GM19023 (cell line): ENCODE results near the gene CCDC63.
"Not testable (repeated sequence)": the region's sequence is repeated elsewhere in the genome, so short reads cannot be mapped to it uniquely, and the experiment has no call there.

Experiments used
- ATAC-seq: cut with Tn5 transposase; IDR thresholded peaks from one replicate; pipeline ENCODE4 v1.9.1; 2021; ENCODE audit warnings: mild to moderate bottlenecking, moderate library complexity; ENCODE audit not compliant: unreplicated experiment

The CCDC63 gene

DNA sequence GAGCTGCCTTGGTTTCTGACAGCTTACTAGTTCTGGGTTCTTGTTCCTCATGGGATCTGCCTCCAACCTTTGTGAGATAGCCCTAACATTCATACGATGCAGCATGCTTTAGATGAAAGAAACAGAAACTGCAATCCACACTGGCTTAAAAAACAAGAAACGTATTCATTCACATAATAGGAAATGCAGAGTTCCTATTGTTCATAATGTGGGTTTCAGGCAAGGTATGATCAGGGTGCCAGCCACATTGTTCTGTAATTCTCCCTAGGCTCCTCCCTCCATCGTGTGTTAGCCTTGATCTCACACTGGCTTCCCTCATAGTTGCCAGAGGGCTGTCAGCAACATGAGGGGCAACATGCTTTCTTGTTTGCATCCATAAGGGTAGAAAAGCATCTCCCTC is 2.7 kb upstream of the CCDC63 start:
- no peak for ATAC-seq

DNA sequence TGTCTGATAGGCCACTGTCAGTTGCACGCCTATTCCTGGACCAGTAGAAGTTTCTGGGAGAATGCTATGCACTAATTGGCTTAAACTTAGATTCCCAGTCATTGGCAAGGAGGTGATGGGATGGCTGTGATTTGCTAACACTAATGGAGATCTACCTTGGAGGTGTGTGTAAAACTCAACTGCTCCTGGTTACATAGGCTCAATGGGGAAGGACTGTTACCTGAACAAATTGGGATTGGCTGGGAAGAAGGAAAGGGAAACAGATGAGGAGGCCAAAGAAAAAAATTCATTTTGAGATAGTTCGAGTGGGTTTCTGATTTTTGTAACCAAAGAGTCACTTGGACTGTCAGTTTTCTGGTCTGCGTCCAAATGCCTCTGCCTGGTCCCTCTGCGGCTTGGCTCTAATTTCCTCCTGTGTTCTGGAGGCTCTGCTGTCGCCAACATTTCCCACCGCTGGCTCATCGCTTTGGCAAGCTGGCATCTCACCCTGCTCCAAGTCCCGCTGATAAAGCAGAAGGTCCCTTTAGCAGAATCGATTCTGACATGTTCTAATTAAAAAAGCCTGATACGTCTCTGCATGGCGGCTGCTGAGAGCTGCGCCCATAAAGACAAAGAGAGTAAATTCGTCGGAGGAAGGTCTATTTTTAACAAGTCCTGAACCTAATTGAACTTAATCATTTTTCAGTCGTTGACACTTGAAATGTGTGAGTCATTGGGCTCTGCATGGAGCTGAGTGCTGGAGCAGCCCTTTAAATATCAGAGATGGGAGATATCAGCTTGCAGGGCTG is 2.0 kb upstream of the CCDC63 start:
- no peak for ATAC-seq

DNA sequence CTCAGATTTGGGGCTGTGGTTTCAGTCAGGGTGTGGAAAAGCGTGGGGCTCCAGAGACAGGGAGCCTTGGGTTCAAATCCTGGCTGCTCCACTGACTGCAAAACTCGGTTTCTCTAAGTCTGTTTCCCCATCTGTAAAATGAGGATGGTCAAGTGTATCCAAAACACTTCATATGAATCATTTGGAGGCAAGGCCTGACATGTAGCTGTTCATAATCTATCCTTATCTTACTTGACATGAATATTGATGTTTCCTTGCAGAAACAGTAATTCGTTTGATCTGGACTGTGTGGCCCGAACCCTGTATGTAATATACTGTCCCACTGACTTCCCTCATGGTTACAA is 1.5 kb upstream of the CCDC63 start:
- no peak for ATAC-seq

DNA sequence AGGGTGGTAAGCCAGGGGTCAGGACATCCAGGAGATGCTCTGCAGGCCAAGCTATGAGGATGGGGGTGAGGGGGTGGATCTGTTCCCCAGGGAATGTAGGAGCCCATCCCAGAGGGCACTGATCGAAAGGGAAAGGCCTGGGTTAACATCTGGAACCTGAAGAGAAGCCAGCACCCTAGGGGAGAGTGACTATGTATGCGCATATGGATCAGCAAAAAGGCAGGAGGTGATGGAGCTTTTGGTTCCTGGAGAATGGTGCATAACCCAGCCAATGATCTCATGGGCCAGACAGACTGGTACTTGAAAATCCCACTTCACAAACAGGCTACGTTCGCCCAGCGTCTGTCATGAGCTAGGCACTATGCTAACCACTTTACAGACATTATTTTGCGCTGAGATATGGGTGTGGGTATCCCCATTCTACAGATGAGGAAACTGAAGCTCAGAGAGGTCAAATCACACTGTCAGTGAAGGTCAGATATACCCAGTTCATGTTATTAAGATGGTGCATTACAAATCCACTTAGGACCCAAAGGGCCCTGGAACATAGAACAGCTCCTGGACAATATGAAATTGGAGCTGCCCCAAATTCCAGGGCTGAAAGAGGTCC is 1.6 kb downstream of the CCDC63 start:
- no peak for ATAC-seq

DNA sequence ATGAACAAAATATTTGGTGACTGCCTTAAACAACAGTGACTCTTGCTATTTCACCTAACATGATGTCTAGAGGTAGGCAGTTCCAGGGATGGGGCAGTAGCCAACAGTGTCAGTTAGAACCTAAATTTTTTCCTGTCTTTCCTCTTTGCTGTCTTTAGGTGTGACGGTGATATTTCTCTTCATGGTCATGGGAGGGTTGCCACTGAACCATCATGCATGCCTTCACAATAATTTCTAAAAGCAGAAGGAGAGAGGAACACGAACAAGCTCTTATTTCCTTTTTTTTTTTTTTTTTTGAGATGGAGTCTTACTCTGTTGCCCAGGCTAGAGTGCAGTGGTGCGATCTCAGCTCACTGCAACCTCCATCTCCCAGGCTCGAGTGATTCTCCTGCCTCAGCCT is 2.4 kb downstream of the CCDC63 start:
- ATAC-seq, result no peak

DNA sequence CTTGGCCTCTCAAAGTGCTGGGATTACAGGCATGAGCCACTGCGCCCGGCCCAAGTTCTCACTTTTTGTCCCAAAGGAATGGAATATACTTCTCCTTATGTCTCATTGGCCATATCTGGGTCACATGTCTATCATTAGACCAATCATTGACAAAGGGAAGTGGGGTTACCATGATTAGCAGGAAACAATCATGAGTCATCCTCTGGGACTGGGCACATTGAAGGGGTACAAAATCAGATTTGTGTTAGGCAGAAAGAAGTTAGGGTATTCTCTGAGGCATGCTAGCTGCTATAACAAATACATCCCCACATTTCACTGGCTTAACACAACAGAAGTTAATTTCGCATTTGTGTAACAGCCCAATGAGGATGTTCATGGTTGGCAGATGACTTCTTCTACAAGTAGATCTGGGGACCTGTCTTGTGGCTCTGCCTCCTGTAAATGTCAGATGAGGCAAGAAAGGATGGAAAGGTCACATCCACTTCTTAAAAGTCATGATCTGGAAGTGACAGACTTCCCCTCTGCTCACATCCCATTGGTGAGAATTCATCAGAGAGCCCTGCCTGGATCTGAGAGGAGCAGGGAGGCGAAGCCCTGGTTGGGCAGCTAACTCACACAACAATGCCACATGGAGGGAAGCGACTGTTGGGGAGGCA is 3.1 kb downstream of the CCDC63 start:
- ATAC-seq, result no peak

DNA sequence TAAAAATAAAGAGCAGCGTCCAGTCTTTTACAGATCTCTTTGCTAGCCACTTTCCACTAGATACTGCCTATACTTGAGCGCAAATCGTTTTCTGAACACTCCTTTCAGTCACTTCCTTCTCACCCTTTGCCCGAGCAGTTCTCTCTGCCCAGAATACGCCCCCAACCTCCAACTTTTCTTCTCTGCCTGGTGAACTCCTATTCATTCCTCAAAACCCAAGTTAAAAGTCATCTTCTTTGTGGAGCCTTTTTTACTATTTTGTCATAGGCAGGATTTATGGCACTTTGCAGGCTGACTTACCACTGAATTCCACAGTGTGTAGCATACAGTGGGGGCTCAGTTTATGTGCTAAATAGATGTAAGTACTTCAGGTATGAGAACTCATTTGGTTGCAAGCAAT is 4.0 kb downstream of the CCDC63 start:
- no peak for ATAC-seq

DNA sequence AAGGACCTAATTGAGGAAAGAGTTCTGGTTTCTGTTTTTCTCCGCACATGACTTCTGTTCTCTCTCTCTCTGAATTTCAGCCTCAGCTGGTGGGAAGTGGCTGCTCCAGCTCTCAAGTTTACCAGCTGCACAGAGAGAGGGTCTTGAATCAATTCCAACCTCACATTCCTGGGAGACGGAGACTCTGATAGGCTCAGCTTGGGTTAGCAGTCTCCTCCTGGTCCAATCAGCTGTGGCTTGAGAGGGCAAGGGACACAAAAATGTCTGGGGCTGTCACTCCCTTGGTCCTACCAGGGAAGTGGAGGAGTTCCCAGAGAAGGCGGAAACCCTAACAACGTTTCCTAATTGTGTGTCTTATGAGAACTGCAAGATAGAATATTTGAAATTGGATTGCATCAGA is 7.0 kb downstream of the CCDC63 start:
- ATAC-seq, result no peak

DNA sequence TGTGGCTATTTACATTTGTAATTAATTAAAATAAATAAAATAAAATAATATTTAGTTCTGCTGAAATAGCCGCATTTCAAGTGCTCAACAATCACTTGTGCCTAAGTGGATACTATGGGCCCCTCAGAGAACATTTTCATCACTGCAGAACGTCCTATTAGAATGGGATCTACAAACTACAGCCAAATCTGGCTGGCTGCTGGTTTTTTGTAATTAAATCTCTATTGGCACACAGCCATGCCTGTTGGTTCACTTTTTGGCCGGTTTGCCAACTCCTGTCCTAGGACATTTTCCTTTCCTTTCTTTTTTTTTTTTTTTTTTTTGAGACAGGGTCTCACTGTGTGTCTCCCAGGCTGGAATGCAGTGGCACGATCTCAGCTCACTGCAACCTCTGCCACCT is 9.8 kb downstream of the CCDC63 start:
- ATAC-seq, result no peak

DNA sequence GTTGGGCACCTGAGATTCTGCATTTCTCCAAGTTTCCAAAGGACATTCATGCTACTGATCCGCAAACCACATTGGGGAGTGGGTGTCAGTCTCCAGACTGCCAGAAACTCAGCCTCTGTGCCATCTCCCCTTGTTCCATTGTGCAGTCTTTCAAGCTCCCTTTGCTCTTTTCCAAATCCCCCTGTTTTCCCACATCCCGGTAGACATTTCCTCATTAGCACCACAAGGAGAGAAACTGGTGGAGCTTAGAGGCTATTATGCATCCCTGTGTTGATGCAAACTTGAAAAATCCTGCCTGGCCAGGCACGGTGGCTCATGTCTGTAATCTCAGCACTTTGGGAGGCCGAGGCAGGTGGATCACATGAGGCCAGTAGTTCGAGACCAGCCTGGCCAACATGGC is 10.7 kb downstream of the CCDC63 start:
- ATAC-seq, result no peak

DNA sequence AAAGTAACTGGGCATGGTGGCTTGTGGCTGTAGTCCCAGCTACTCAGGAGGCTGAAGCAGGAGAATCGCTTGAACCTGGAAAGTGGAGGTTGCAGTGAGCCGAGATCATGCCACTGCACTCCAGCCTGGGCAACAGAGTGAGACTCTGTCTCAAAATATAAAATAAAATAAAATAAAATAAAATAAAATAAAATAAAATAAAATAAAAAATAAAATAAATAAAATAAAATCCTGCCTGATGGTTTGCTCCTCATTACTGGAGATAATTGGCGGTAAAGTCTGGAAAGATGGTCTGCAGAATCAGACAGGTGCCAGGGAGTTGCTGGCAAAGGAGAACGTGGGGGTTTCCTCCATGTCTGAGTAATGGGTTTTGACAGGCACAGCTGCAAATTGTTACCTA is 11.2 kb downstream of the CCDC63 start:
- not testable (repeated sequence) for ATAC-seq

DNA sequence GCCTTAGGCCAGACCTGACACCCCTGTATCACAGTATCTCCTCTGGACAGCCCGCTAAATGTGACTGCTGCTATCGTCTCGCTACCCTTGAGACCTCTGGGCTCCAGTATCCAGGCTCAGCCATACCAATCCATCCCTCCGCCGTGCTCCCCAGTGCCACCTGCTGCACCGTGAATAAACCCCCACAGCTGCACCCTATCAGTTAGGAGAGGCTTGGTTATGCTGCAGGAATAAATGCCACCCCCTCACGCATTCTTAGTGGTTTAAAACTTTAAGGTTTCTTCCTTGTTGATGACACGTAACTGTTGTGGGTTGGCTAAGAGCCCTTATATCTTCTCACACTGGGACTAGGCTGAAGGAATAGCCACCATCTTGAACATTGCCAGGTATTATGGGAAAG is 12.1 kb downstream of the CCDC63 start:
- no peak for ATAC-seq

DNA sequence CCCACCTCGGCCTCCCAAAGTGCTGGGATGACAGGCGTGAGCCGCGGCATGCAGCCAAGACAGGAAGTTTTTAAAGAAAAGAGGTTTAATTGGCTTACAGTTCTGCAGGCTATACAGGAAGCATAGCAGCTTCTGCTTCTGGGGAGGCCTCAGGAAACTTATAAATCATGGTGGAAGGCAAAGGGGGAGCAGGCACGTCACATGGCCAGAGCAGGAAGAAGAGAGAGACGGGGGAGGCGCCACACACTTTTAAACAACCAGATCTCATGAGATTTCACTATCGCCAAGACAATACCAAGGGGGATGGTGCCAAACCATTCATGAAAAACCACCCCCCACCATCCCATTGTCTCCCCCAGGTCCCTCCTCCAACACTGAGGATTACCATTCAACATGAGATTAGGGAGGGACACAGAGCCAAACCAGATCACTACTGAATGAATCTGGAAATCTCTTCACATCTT is 14.1 kb downstream of the CCDC63 start:
- no peak for ATAC-seq

DNA sequence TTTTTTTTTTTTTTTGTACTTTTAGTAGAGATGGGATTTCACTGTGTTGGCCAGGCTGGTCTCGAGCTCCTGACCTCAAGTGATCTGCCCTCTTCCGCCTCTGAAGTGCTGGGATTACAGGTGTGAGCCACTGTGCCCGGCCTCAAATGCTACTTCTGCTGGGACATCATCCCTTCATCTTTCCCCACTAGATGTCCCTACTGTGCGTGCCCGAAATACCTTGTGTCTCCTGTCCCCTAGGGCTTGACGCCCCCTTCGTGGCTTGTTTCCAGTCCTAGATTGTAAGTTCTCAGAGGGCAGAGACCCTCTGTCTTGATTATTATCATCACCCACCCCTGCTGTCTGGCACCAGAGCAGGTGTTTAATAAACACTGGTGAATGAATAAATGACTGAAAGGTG is 14.9 kb downstream of the CCDC63 start:
- no peak for ATAC-seq

DNA sequence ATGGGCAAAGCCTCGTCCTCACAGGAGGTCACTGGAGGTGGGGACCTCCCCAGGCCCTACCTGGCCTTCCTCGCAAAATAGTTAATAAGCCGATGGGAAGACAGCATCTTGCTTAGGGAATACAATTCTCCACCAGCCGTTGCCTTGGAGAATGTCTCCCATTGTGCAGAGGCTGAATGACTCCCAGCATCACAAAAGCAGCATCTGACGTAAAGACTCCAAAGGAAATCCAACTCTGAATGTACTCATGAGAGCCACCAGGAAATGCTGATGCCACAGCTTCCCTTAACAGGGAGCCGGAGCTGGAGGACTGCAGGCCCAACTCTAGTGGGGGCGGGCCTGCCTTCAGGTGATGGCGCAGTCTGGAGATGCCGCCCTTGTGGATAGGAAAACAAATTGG is 15.5 kb downstream of the CCDC63 start:
- ATAC-seq, result no peak

DNA sequence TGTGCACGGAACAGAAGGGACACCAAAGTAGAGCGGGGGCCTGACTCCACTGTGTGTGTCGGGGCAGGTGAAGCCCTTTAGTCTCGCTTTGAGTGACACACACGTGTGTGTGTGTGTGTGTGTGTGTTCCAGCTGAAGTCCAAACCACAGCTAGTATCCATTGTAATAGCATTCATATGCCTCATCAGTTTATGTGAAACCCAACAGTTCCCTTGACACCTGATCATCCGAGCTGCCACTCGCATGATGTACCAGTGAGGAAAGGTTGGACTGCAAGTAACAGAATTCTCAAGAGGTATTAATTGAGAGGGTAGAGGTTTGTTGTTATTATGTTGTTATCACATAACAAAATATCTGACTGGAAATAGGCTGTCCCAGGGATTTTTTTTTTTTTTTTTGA is 16.4 kb downstream of the CCDC63 start:
- no peak for ATAC-seq

DNA sequence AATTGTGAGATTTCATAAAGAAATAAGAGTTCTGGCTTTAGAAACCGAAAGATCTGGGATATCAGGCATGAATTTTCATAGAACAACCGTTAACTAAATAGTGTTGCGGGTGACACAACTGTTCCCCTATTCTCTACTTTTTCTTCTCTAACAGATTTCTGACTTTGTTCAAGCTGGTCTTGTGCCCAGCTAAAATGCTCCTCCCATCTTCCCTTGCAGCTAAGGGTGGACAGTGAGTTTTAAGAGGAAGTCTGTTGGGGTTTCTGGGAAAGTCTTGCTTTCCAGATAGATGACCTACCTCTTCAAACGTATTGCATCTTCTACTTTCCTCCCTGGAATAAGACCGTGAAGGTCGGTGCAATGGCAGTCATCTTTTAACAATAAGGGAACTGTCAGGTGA is 18.7 kb downstream of the CCDC63 start:
- ATAC-seq, result no peak

DNA sequence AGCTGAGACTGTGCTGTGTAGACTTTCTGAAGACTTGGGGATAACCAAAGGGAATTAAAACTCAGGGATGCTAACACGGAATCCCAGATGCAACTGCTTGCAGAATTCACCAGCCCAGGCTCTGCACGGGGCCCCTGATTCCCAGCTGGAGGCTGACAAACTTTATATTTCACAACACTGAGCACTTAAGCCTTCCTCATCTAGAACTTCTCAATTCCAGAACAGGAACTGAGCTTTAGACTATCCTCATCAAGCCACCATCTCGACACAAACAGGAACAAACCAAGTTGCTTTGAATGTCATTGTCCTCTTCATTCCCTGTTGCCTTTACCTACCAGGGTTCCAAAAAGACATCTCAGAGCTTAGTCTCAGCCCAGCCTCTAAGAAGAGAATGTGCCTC is 22.2 kb downstream of the CCDC63 start:
- no peak for ATAC-seq

DNA sequence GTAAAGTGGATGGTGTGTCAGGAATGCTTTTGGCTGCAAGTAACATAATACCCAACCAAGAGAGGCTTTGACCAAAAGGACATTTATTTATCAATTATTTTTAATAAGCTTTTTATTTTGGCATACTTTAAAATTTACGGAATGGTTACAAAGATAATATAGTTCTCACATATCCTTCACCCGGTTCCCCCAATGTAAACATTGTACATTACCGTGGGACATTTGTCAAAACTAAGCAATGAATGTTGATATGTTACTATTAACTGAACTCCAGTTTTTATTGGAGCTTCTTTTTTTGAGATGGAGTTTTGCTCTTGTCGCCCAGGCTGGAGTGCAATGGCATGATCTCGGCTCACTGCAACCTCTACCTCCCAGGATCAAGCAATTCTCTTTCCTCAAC is 23.0 kb downstream of the CCDC63 start:
- no peak for ATAC-seq

DNA sequence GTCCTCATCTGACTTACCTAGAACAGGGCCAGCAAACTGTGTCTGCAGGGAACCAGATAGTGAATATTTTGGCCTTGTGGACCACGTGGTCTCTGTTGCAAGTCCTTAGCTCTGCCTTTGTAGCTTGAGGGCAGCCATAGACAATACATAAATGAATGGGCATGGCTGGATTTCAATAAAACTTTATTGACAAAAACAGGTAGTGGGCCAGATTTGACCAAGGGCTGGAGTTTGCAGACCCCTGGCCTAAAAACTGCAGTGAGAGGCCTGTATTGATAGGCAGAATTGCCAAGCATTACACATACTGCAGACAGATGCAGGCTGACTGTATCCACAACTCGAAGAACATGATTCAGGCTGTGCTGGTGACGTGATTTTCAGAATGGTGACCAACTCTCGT is 25.3 kb downstream of the CCDC63 start:
- no peak for ATAC-seq

DNA sequence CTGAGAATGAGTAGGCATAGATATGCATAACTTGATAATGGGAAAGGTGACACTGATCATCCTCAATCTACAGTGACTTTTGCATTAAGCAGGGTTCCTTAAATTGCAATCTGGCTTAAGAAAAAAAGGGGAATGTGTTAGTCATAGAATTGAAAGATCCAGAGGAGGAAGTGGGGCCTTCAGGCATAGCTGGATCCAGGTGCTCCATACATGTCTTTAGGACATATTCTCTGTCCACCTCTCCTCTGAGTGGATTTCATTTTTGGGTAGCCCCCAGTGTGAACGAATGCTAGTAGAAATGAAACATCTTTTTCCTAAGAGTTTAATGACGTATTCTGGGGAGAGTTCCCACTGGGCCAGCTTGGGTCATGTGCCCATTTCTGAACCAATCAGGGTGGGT is 27.6 kb downstream of the CCDC63 start:
- no peak for ATAC-seq

DNA sequence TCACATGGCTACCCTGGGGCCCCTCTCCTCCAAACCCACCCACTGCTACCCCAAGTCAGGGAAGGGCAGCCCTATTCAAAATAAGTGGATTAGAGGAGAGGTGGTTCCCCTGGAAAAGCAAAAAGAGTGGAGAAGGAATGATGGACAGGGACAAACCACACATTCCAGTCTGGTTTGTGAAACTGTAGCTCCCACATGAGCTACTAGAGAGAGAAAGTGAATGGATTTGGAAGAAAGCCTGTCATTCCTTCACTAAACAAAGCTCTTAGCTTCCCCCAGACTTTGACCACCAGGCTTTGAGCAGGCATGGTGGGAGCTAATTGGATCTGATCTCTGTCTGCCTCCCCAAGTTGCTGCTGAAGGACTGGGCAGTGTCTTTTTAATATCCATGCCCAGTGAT is 28.0 kb downstream of the CCDC63 start:
- no peak for ATAC-seq
